ENCODE results near the gene RPL35.
"Not testable (repeated sequence)": the region's sequence is repeated elsewhere in the genome, so short reads cannot be mapped to it uniquely, and the experiment has no call there.

The RPL35 gene

GRCh38 chr9:124852829-124853531, 8.8 kb downstream of the RPL35 start, which contains the start of gene WDR38:
Gene WDR38 (plus strand): TSS chr9:124853460. CDS start chr9:124853532, 72 bp downstream.
- DNase-seq (ENCODE audit: low spot score) = peak; percentile 92

- DNase-seq (ENCODE audit: low spot score) = no peak
Observed at GRCh38 chr9:124852121-124852828, 9.5 kb downstream of the RPL35 start.

- no peak for DNase-seq (ENCODE audit: low spot score)
Observed at GRCh38 chr9:124849801-124850200, 12.0 kb downstream of the RPL35 start.

- DNase-seq (ENCODE audit: low spot score) = no peak
Observed at GRCh38 chr9:124846969-124847368, 14.8 kb downstream of the RPL35 start.

GRCh38 chr9:124846467-124846866, 15.3 kb downstream of the RPL35 start:
- DNase-seq (ENCODE audit: low spot score) = not testable (repeated sequence)

GRCh38 chr9:124844291-124844690, 17.5 kb downstream of the RPL35 start:
- no peak for DNase-seq (ENCODE audit: low spot score)

- no peak for DNase-seq (ENCODE audit: low spot score)
Observed at GRCh38 chr9:124843456-124844034, 18.2 kb downstream of the RPL35 start.

- no peak for DNase-seq (ENCODE audit: low spot score)
Observed at GRCh38 chr9:124841075-124841821, 20.5 kb downstream of the RPL35 start.

- no peak for DNase-seq (ENCODE audit: low spot score)
Observed at GRCh38 chr9:124840300-124840833, 21.4 kb downstream of the RPL35 start.

- DNase-seq (ENCODE audit: low spot score) = no peak
Observed at GRCh38 chr9:124839612-124840299, 22.0 kb downstream of the RPL35 start.

GRCh38 chr9:124838567-124839275, 23.0 kb downstream of the RPL35 start:
- DNase-seq (ENCODE audit: low spot score) = not testable (repeated sequence)

GRCh38 chr9:124838132-124838531, 23.6 kb downstream of the RPL35 start:
- DNase-seq (ENCODE audit: low spot score) = not testable (repeated sequence)

- no peak for DNase-seq (ENCODE audit: low spot score)
Observed at GRCh38 chr9:124835026-124835557, 26.7 kb downstream of the RPL35 start.

- no peak for DNase-seq (ENCODE audit: low spot score)
Observed at GRCh38 chr9:124834591-124834990, 27.2 kb downstream of the RPL35 start.

GRCh38 chr9:124831642-124832364, 30.0 kb downstream of the RPL35 start:
- no peak for DNase-seq (ENCODE audit: low spot score)

GRCh38 chr9:124830593-124830992, 31.2 kb downstream of the RPL35 start:
- DNase-seq (ENCODE audit: low spot score) = no peak

GRCh38 chr9:124829334-124829669, 32.5 kb downstream of the RPL35 start:
- no peak for DNase-seq (ENCODE audit: low spot score)

- DNase-seq (ENCODE audit: low spot score) = no peak
Observed at GRCh38 chr9:124828489-124829333, 33.0 kb downstream of the RPL35 start.

All from D341Med (cell line).